ENCODE measurements around the gene RNPEPL1.

Gene RNPEPL1

GRCh38 chr2:240601061-240601830, 33.0 kb downstream of the RNPEPL1 start:
- no peak for TF ChIP-seq CTCF (IDR thresholded peaks at IDR 0.05; ENCODE audit: control insufficient read depth, insufficient read depth, low read depth, low read length, missing control alignments)

GRCh38 chr2:240601831-240602160, 33.5 kb downstream of the RNPEPL1 start:
- no peak overlapping the region for H3K4me3 ChIP-seq (ENCODE audit: control insufficient read depth, low read depth, low read length)
- no peak for DNase-seq (ENCODE audit: low read depth)
- TF ChIP-seq CTCF (IDR thresholded peaks at IDR 0.05; ENCODE audit: control insufficient read depth, insufficient read depth, low read depth, low read length, missing control alignments) = no peak

More at GRCh38 chr2:240601061-240601830, 33.0 kb downstream of the RNPEPL1 start:
- H3K4me3 ChIP-seq (ENCODE audit: control insufficient read depth, low read depth, low read length) = no peak overlapping the region
- DNase-seq (ENCODE audit: low read depth) = no peak

- no peak for DNase-seq (ENCODE audit: low read depth)
- no peak for TF ChIP-seq CTCF (IDR thresholded peaks at IDR 0.05; ENCODE audit: control insufficient read depth, insufficient read depth, low read depth, low read length, missing control alignments)
- H3K4me3 ChIP-seq (ENCODE audit: control insufficient read depth, low read depth, low read length) = no peak overlapping the region
Observed at GRCh38 chr2:240602266-240603050, 34.2 kb downstream of the RNPEPL1 start.

GRCh38 chr2:240603081-240603835, 35.0 kb downstream of the RNPEPL1 start:
- no peak for TF ChIP-seq CTCF (IDR thresholded peaks at IDR 0.05; ENCODE audit: control insufficient read depth, insufficient read depth, low read depth, low read length, missing control alignments)
- no peak overlapping the region for H3K4me3 ChIP-seq (ENCODE audit: control insufficient read depth, low read depth, low read length)
- DNase-seq (ENCODE audit: low read depth) = no peak

DNA sequence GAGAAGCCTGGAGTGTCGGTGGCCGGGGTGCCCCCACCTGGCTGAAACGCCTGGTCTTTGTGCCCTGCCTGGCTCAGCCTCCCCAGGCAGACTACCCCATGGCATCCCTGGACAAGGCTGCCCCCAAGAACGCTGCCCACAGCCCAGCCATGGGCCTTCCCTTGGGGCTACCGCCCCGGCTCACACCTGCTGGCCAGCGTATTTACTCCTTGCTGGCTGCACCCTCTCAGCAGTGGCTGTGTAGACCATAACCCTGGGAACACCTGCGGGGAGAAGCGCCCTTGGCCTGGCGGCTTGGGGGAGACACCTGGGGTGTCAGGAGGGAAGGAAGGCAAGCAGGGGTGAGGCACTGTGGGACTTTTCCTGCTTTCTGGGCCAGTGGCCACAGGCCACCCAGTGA, 35.6 kb downstream of the RNPEPL1 start:
- DNase-seq (ENCODE audit: low read depth) = no peak
- no peak for TF ChIP-seq CTCF (IDR thresholded peaks at IDR 0.05; ENCODE audit: control insufficient read depth, insufficient read depth, low read depth, low read length, missing control alignments)
- no peak overlapping the region for H3K4me3 ChIP-seq (ENCODE audit: control insufficient read depth, low read depth, low read length)

DNA sequence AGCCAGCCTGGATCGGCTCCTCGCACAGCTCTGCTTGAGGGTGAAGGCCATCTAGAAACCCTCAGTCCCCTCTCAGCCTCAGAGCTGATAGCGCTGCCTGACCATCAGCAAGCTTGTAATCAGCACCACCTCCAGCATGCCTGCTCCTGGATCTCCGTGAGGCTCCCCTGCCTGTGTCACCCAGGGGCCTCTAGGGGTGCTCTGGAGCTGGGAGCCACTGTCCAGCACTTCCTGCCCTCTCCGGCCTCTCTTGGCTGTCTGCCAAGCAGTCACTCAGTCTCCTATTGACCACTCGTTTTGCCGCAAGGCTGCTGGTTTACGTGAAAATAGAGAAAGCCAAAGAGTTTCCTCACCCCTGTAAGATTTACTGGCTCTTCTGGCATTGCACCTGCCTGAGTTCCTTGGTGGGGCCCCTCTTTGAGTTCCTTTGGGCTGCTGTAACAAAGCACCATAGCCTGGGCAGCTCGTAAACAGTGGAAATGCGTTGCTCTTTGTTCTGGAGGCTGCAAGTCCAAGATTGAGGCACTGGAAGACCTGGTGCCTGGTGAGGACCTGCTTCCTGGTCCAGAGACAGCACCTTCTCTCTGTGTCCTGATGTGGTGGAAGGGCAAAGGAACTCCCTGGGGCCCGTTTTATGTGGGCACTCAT, 36.1 kb downstream of the RNPEPL1 start:
- H3K4me3 ChIP-seq (ENCODE audit: control insufficient read depth, low read depth, low read length) = no peak overlapping the region
- no peak for DNase-seq (ENCODE audit: low read depth)
- peak; percentile 46 for TF ChIP-seq CTCF (IDR thresholded peaks at IDR 0.05; ENCODE audit: control insufficient read depth, insufficient read depth, low read depth, low read length, missing control alignments)

Measured in AG09309 (cell line).